COR-L47 (cell line): ENCODE measurements around the gene OR51T1.
"Not testable (repeated sequence)": the region's sequence is repeated elsewhere in the genome, so short reads cannot be mapped to it uniquely, and the experiment has no call there.

Source experiments
- DNase-seq: peaks from one replicate; lab custom pipeline; 2025; lab: John Stamatoyannopoulos, UW

Gene OR51T1

GRCh38 chr11:4881860-4882500, at the start of gene OR51T1:
Gene OR51T1 (plus strand): TSS chr11:4881900. CDS start chr11:4881900, 0 bp downstream.
- DNase-seq: no peak

- DNase-seq: no peak
Observed at GRCh38 chr11:4839851-4840549, 41.7 kb upstream of the OR51T1 start.

DNA sequence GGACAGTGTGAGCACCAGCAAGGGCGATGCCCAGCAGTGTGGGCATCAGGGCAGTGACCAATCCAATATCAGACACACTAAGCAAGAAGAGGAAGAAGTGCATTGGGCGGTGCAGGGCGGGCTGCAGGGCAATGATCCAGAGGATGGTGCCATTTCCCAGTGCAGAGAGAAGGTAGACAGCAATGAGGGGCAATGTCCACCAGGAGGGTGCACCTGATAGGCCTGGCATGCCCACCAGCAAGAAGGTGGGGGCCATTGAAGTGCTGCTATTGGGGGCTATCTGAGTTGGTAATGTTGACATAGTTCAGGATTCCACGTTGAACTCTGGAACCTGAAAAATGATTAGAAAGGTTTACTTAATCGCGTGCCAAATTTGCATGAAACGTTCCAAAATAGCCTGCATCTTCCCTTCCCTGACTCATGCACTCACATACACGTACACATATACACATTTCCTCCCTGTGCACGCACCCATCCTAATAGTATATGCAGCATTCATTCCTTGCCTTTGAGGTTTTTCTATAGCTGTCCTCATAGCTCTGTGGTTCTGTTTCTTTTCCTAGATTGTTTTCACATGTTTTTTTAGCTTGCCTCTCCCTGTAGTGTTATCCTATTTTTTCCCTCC, 32.7 kb upstream of the OR51T1 start, which contains the start of gene OR51S1:
OR51S1 (minus strand) TSS at position 301 of the 625 bp plus-strand sequence; CDS start at position 301, 0 bp downstream.
- DNase-seq: no peak

GRCh38 chr11:4851033-4851432, 30.7 kb upstream of the OR51T1 start:
- no peak for DNase-seq

DNA sequence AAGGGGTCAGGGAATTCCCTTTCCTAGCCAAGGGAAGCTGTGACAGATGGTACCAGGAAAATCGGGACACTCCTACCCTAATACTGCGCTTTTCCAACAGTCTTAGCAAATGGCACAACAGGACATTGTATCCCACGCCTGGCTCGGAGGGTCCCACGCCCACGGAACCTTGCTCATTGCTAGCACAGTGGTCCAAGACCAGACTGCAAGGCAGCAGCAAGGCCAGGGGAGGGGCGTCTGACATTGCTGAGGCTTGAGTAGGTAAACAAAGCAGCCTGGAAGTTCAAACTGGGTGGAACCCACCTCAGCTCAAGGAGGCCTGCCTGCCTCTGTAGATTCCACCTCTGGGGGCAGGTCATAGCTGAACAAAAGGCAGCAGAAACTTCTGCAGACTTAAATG, 27.4 kb upstream of the OR51T1 start:
- DNase-seq: not testable (repeated sequence)

- no peak for DNase-seq
Observed at GRCh38 chr11:4862447-4863236, 19.1 kb upstream of the OR51T1 start.

DNA sequence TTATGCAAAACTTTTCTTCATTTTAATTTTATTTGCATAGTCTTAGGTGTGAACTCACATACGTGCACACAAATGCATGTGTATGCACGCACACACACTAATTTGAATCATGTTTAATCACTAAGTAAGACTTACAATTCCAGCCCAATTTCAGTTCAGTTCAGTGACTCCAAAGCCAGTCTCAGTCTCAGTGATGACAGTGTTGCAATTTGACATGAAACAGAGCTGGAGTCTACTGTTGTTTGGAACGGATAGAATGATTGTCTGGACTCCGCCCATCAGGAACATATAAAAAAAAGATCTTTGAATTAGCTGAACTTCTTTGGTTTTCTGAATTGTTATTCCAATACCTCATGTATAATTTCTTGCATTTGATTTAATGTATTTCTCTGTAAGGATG, 17.8 kb upstream of the OR51T1 start:
- no peak for DNase-seq

DNA sequence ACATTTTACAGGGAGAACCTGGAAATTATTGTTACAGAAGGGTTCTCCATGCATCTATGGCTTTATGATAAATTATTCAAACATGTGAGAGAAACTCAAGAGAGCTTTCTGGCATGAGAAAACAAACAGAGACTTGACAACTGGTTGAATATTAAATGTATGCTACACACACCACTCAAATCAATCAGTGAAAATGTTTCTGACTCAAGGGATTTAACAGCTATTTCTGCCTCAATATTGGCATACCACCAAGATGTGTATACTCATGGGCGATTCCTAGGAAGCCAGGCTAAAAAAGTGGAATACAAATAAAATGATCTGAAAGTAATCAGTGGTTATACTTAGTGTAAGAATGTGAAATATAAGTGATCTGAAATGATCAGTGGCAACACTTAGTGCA, 15.8 kb upstream of the OR51T1 start:
- no peak for DNase-seq

- no peak for DNase-seq
Observed at GRCh38 chr11:4881188-4881587, 512 bp upstream of the OR51T1 start.

DNA sequence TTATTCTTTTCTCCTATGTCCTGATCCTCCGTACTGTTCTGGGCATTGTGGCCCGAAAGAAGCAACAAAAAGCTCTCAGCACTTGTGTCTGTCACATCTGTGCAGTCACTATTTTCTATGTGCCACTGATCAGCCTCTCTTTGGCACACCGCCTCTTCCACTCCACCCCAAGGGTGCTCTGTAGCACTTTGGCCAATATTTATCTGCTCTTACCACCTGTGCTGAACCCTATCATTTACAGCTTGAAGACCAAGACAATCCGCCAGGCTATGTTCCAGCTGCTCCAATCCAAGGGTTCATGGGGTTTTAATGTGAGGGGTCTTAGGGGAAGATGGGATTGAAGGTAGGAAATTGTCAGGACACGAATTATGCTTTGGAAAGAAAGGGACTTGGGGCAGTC, 843 bp downstream of the OR51T1 start:
- DNase-seq: no peak

- no peak for DNase-seq
Observed at GRCh38 chr11:4884361-4884760, 2.7 kb downstream of the OR51T1 start.

- DNase-seq: no peak
Observed at GRCh38 chr11:4886186-4886585, 4.5 kb downstream of the OR51T1 start.

DNA sequence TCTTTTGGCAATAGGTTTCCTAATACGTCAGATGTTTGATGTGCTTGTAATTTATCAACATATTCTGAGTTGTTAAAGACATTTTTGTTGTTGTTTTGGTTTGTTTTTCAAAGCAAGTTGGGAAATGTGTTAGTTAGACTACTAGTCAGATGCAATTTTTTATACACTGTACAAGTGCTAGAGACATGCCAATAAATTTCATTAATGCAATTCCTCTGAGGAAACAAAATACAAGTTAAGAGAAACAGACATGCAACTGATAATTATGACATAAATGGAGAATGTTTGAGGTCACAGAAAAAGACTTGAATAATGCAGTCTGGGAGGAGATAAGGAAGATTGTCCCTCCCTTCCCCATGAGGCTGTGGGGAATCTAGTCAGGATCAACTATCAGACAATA, 5.9 kb downstream of the OR51T1 start:
- DNase-seq: no peak

DNA sequence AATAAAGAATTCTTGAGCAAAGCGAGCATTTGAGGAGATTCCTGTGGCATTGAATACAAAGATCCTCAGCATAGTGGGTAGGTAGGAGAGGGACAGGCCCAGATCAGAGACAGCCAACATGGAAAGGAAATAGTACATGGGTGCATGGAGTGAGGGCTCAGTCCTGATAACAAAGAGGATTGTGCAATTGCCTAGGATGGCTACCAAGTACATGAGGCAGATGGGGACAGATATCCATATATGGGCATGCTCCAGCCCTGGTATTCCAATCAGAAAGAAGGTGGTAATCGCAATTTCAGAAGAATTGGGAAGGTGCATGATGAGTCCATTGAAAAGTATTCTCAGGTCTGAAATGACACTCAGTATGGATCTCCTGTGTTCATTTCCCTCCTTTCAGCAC, 8.6 kb downstream of the OR51T1 start:
- DNase-seq: no peak

DNA sequence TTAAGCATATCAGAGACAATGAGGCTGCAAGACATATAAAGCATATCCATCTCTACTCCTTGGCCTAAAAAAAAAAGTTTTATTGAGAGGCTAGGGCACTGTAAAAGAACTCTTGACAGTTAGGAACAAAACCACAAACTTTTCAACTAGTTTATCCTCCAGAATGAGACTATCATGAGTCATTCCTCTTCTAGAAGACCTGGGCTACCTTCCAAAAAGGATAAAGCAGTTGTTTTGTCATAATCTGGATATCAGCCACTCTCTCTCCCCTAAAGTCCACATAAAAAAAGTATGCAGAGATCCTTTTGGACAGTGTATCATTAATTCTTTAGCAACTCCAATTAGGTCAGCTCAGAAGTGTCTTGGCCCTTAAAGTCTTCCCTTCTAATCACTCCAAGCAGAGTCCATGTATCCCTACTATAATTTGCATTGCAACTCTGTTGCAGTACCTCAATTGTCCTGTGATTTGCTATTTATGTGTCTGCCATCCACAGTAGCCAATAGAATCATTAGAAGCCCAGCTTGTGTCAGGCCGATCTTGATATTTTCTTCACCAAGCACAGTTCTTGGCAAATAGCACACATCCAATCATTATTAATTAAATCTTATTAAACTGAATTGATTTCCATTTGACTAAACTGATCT, 10.4 kb downstream of the OR51T1 start:
- DNase-seq: no peak

DNA sequence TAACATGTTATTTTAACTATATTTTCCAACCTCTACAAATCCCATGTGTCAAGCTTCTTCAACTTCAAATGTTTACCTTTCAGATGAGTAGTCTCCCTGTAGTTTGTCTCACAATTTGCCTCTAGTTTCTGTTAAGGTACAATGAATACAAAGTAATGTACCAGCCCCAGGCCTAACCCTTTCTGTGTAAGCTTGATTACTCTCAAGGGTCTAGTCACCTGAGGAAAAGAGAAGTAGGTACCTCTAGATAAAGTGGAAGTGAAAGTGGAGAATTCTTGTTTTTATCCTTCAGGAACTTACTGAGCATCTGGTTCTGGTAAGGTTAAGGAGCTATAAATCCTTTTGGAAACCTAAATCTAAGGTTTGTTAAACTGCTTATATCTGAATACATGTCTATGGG, 21.8 kb downstream of the OR51T1 start, which contains the start of gene OR51A7:
OR51A7 (plus strand) TSS at position 300 of the 400 bp plus-strand sequence. CDS start 3,587 bp downstream, outside the sequence.
- DNase-seq: no peak

- DNase-seq: no peak
Observed at GRCh38 chr11:4916581-4916980, 34.9 kb downstream of the OR51T1 start.

DNA sequence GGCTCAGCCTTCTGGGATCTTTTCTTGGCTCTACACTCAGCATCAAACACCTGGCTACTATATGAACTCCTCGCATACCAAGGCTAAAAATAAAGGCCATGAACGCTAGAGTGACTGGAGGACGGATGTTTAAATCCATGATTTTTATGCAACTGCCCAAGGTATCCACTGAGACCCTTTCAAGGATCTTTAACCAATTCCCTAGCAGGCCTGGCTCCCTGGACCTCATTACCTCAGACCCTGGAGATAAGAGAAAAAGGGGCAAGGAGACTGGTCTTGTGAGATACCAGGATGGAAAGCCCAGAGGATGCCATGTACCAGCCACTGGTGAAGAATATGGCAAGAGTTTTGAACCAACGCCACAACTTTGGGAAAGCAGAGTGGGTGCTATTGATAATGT, 37.5 kb downstream of the OR51T1 start, which contains the start of gene OR51G2:
OR51G2 (minus strand) TSS at position 101 of the 400 bp plus-strand sequence. CDS start 3,687 bp downstream, outside the sequence.
- no peak for DNase-seq

GRCh38 chr11:4921796-4922195, 40.1 kb downstream of the OR51T1 start:
- DNase-seq: no peak

- no peak for DNase-seq
Observed at GRCh38 chr11:4922304-4922703, 40.6 kb downstream of the OR51T1 start.

- no peak for DNase-seq
Observed at GRCh38 chr11:4924239-4924638, 42.5 kb downstream of the OR51T1 start, which contains the start of gene OR51G1. Gene OR51G1 (minus strand): TSS chr11:4924339. CDS start chr11:4924339, 0 bp downstream.
